Measurements from ENCODE around the gene XCL2.
"Not testable (repeated sequence)": the region's sequence is repeated elsewhere in the genome, so short reads cannot be mapped to it uniquely, and the experiment has no call there.

The XCL2 gene, protein sequence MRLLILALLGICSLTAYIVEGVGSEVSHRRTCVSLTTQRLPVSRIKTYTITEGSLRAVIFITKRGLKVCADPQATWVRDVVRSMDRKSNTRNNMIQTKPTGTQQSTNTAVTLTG

GRCh38 chr1:168543840-168544498 lies at the start of gene XCL2:
XCL2 (minus strand) TSS chr1:168543997; CDS start chr1:168543964, 33 bp downstream.
- DNase-seq = not testable (repeated sequence)

DNA sequence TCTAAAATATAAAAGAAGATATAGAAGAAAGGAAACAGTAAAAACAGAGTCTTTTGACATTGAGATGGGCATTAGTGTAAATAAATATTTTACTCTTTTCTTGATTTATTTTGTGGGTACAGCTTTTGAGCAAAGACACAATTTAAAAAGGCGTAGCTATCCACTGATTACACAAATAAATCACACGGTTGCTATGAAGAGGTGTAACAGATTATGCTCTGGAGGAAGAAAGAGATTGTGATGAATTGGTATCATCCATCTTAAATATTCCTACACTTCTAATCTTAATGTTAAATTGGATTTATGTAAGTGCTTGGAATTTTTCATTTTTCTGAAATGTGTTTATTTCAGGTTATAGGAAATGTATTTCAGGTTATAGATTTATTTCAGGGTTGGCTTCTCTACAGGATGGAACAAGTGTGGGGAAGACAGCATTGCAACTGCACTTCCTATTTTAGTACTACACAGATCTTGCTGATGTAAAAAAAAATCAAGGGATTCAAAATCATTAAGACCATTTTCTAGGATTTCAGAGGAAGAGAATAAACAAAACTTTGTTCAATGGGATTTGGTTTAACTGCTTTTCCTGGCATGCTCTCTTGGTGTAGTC lies 47.9 kb upstream of the XCL2 start:
- DNase-seq = no peak

GRCh38 chr1:168591066-168591465 lies 47.3 kb upstream of the XCL2 start:
- DNase-seq = no peak

- no peak for DNase-seq
Observed at GRCh38 chr1:168589167-168589566, 45.4 kb upstream of the XCL2 start.

DNA sequence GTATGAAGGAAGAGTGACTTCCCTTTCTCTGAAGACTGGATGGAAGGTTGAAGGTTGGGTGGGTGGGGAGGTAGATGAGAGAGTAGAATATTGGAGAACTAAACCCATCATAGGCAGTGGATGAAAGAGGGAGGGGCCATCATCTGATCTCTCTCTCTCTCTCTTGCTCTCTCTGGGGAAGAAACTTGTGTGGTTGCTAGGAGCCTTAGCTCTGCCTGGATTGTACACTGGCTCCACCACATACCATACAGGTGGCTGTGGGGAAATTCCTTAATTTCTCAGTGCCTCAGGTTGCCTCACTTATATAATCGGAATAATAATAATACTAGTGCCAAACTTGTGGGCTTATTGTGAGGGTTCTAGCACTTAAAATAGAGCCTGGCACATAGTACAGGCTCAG lies 42.1 kb upstream of the XCL2 start:
- DNase-seq = no peak

DNA sequence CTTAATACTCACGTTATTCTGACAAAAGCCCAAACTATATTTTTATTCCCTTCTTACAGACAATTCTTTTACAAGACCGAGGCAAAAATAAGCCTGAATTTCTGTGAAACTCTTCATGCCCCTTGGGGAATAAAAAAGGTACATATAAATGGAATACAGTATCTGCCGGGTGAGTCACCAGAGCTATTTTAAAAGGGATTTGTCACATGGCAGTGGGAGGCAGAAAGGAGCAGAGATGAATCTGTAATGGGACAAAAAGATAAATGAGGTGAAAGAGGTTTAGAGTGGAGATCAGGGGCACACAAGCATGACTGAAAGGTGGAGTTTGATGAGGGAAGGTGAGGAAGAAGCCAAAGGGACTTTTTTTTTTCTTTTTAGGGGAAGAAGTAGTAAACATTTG lies 41.4 kb upstream of the XCL2 start:
- no peak for DNase-seq

DNA sequence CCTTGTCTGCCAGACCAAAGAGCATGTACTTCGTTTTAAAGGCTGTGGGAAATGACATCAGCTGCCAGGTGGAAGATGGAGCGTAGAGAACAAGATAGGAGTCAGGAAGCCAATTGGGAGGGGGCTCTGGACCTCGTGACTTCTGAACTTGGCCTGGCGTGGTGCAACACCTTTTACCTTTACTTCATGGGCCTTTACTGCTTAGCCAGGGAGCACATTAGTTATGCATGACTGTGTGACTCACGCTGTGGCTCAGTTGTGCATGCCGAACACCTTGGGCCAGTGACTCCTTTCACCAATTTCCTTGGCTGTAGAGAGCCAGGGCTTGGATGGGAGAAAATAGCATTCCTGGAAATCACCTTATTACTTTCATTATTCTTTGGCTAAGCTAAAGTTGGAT lies 39.8 kb upstream of the XCL2 start:
- no peak for DNase-seq

DNA sequence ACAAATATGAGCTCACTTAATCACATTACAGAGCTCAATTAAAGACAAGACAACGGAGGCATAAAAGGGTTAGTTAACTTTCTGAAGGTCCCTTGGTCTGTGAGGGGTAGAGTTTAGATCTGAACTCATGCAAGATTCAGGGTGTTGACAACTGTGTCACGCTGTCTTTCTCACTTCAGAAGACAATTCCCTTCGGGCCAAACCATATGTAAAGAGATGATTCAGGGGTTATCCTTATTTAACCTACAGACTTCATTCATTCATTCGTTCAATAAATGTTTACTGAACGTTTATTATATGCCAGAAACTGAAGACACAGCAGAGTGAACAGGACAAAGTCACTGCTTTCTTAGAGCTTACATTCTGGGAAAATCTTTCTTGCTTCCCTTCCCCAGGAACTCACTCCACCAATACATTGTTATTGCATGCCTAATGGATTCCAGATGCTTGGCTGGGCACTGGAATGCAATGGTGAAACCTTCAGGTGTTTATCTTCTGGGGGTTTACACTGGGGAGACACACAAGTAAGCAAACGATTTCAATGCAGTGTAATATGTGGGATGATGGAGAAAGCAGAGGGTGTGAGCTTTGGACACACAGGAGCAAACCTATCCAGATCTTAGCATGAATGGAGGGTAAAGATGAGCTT lies 39.0 kb upstream of the XCL2 start:
- DNase-seq = no peak

GRCh38 chr1:168581817-168582572 lies 38.2 kb upstream of the XCL2 start:
- no peak for DNase-seq

DNA sequence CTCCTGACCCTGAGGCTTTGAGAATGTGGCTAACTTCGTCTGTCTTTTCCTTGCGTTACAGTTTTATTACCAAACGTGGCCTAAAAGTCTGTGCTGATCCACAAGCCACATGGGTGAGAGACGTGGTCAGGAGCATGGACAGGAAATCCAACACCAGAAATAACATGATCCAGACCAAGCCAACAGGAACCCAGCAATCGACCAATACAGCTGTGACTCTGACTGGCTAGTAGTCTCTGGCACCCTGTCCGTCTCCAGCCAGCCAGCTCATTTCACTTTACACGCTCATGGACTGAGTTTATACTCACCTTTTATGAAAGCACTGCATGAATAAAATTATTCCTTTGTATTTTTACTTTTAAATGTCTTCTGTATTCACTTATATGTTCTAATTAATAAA lies 37.2 kb upstream of the XCL2 start:
- not testable (repeated sequence) for DNase-seq

DNA sequence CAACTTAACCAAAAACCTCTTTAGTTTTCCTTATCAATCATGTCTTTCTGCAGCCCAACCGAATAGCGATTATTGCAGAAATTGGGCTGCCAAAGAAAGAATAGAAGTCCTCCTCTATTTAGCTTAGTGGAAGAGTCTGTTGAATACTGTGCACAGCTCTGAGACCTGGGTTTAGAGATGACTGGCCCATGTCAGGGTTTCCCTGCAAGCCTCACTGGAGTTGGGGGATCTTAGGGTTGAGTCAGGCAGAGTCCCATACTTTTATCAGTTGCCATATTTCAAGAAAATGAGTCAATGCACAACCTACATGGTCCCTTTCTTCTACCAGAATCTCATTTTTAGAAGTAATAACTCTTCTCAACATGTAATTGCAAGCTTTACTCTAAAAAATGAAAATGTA lies 36.5 kb upstream of the XCL2 start:
- DNase-seq = not testable (repeated sequence)

GRCh38 chr1:168578531-168579185 lies 34.9 kb upstream of the XCL2 start:
- not testable (repeated sequence) for DNase-seq

GRCh38 chr1:168576245-168576688 lies 32.5 kb upstream of the XCL2 start, which contains the start of gene XCL1:
XCL1 (plus strand) TSS chr1:168576605; CDS start chr1:168576638, 33 bp downstream.
- not testable (repeated sequence) for DNase-seq

GRCh38 chr1:168574234-168574633 lies 30.4 kb upstream of the XCL2 start:
- DNase-seq = not testable (repeated sequence)

DNA sequence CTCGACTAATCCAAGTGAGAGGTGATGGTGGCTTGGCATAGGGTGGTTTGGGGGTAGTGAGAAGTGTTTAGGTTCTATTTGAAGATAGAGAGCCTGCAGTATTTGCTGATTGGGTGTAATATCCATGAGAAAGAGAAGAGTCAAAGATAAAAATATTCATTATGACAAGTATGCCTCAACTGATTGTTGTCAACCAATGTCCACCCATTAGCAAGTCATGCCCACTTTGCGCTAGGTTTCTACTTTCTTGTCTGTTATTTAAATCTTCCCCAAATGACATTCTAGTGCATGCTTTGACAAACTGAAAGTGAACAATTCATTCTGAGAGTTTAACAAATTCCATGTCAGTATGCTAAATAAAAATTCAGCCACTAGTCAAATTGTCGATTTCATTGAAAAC lies 28.8 kb upstream of the XCL2 start:
- no peak for DNase-seq

DNA sequence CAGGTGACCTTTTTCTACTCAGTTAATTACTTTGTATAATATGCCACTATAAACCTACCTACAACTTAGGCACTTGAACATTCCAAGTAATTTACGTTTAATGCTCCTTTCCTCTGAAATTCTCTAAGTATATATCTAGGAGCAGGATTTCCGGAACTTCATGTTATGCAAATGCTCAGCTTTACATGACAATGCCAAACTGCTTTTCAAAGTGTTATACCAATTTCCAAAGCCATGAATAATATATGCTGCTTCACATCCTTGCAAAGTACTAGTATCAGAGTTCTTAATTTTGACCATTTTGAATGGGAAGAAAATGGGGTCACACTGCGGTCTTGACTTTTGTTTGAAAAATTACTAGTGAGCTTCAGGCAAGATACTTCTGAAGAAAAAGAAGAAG lies 26.9 kb upstream of the XCL2 start:
- DNase-seq = no peak

DNA sequence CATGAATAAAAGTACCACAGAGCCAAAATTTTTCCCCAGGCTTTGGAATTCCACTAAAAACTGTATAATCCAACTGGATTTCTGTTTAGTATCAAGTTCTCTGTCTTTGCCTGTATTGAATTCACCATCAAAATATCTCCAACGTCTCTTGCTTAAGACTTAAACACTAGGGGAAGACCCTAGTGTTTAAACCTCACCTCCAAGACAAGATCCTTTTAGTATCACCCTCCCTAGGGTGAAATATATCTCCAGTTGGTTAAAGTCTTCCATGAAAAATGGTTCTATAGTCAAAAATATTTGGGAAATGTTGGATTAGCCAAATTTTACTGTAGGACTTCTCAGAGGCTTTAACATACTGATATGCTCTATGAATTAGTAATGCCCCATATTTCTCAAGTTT lies 24.5 kb upstream of the XCL2 start:
- DNase-seq = no peak

DNA sequence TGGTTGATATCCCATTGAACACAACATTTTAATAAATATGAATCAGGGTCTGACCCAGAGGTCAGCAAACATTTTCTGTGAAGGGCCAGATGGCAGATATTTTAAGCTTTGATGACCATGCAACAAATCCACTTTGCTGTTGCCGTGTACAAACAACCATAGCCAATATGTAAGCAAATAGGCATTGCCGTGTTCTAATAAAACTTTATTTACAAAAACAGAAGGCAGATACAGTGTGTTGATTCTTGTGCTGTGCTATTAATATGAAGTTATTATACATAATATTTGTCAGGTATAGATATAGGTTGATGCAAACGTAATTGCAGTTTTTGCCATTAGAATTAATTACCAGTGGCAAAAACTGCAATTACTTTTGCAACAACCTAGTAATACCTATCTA lies 23.8 kb upstream of the XCL2 start:
- no peak for DNase-seq

GRCh38 chr1:168567007-168567406 lies 23.2 kb upstream of the XCL2 start:
- DNase-seq = no peak

DNA sequence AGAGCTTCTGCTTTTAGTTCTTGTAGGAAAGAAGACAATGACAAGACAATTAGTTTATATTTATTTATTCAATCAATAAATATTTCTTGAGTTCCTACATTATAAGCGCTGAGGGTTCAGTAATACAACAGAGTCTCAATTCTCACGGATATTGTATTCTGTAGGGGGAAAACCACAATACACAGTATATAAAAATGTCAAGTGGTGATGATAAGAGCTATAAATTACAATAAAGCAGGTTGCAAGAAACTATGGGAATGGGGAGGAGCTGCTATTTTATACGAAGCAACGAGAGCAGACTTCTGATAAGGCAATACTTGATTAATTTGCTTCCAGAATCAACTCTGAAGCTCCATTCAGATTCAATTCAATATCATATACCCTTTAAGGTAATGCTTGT lies 22.0 kb upstream of the XCL2 start:
- DNase-seq = no peak

- no peak for DNase-seq
Observed at GRCh38 chr1:168561989-168562388, 18.2 kb upstream of the XCL2 start.

GRCh38 chr1:168560370-168560769 lies 16.6 kb upstream of the XCL2 start:
- DNase-seq = no peak

GRCh38 chr1:168556647-168557046 lies 12.8 kb upstream of the XCL2 start:
- DNase-seq = no peak
